ENCODE measurements around the gene WNT6.

Gene WNT6

GRCh38 chr2:218858138-218858445, 1.5 kb upstream of the WNT6 start:
- no peak for DNase-seq

- peak; percentile 62 for DNase-seq
Measured at GRCh38 chr2:218858671-218859555, 692 bp upstream of the WNT6 start.

GRCh38 chr2:218859988-218860831, 605 bp downstream of the WNT6 start:
- DNase-seq, result peak; percentile 57

- peak; percentile 62 for DNase-seq
Measured at GRCh38 chr2:218860950-218861381, 1.4 kb downstream of the WNT6 start.

GRCh38 chr2:218861645-218862318, 2.2 kb downstream of the WNT6 start:
- DNase-seq, result peak; percentile 51

GRCh38 chr2:218863021-218863520, 3.5 kb downstream of the WNT6 start:
- no peak for DNase-seq

- no peak for DNase-seq
Measured at GRCh38 chr2:218865396-218865795, 5.8 kb downstream of the WNT6 start.

GRCh38 chr2:218865999-218866398, 6.4 kb downstream of the WNT6 start:
- no peak for DNase-seq

GRCh38 chr2:218867900-218868299, 8.3 kb downstream of the WNT6 start:
- no peak for DNase-seq

GRCh38 chr2:218869064-218869463, 9.5 kb downstream of the WNT6 start:
- DNase-seq, result no peak

- no peak for DNase-seq
Measured at GRCh38 chr2:218870984-218871344, 11.4 kb downstream of the WNT6 start.

GRCh38 chr2:218871345-218872302, 12.0 kb downstream of the WNT6 start:
- DNase-seq, result no peak

- DNase-seq, result no peak
Measured at GRCh38 chr2:218872645-218873358, 13.2 kb downstream of the WNT6 start.

- no peak for DNase-seq
Measured at GRCh38 chr2:218873359-218874194, 14.0 kb downstream of the WNT6 start.

- no peak for DNase-seq
Measured at GRCh38 chr2:218875692-218876246, 16.2 kb downstream of the WNT6 start.

GRCh38 chr2:218876562-218877219, 17.1 kb downstream of the WNT6 start:
- peak; percentile 91 for DNase-seq

GRCh38 chr2:218877331-218877730, 17.7 kb downstream of the WNT6 start:
- DNase-seq, result no peak

- no peak for DNase-seq
Measured at GRCh38 chr2:218877891-218878290, 18.3 kb downstream of the WNT6 start.

GRCh38 chr2:218878486-218878885, 18.9 kb downstream of the WNT6 start:
- DNase-seq, result no peak

Measured in activated CD8-positive, alpha-beta memory T cell treated with anti-CD3 and anti-CD28 coated beads for 24 hours (primary cell).